GM19452 (cell line): ENCODE measurements around the gene CLCN5.

Experiments used
- ATAC-seq: cut with Tn5 transposase; IDR thresholded peaks from one replicate; pipeline ENCODE4 v1.9.1; 2021; ENCODE audit not compliant: unreplicated experiment

The CLCN5 gene

GRCh38 chrX:49932791-49933190, 10.4 kb downstream of the CLCN5 start:
- ATAC-seq, result no peak

GRCh38 chrX:49934148-49934547, 11.8 kb downstream of the CLCN5 start:
- ATAC-seq, result no peak

GRCh38 chrX:49934729-49935128, 12.3 kb downstream of the CLCN5 start:
- ATAC-seq, result no peak

- ATAC-seq, result no peak
These were observed 25.4 kb downstream of the CLCN5 start for GRCh38 chrX:49947781-49948180.

GRCh38 chrX:49949961-49950360, 27.6 kb downstream of the CLCN5 start:
- no peak for ATAC-seq

GRCh38 chrX:49951524-49952193, 29.3 kb downstream of the CLCN5 start:
- no peak for ATAC-seq

GRCh38 chrX:49956313-49956712, 33.9 kb downstream of the CLCN5 start:
- ATAC-seq, result no peak

GRCh38 chrX:49958727-49959485, 36.5 kb downstream of the CLCN5 start:
- ATAC-seq, result no peak

GRCh38 chrX:49959602-49960001, 37.2 kb downstream of the CLCN5 start:
- ATAC-seq, result no peak

- no peak for ATAC-seq
These were observed 37.7 kb downstream of the CLCN5 start for GRCh38 chrX:49960061-49960460.

- ATAC-seq, result no peak
These were observed 48.3 kb downstream of the CLCN5 start for GRCh38 chrX:49970674-49971073.

- ATAC-seq, result no peak
These were observed 50.0 kb downstream of the CLCN5 start for GRCh38 chrX:49972328-49972860.

GRCh38 chrX:49976682-49977197, 54.3 kb downstream of the CLCN5 start:
- ATAC-seq, result no peak

- ATAC-seq, result no peak
These were observed 55.1 kb downstream of the CLCN5 start for GRCh38 chrX:49977319-49978090.

GRCh38 chrX:49978176-49978575, 55.8 kb downstream of the CLCN5 start:
- ATAC-seq, result no peak

GRCh38 chrX:49986058-49986457, 63.7 kb downstream of the CLCN5 start:
- no peak for ATAC-seq

- ATAC-seq, result no peak
These were observed 65.3 kb downstream of the CLCN5 start for GRCh38 chrX:49987651-49988050.

- ATAC-seq, result no peak
These were observed 65.7 kb downstream of the CLCN5 start for GRCh38 chrX:49988143-49988542.

GRCh38 chrX:49991758-49992157, 69.4 kb downstream of the CLCN5 start:
- ATAC-seq, result no peak

GRCh38 chrX:49992853-49993252, 70.5 kb downstream of the CLCN5 start:
- no peak for ATAC-seq

- no peak for ATAC-seq
These were observed 71.3 kb downstream of the CLCN5 start for GRCh38 chrX:49993661-49994060.
